ENCODE measurements around the gene PXT1.
"Not testable (repeated sequence)": the region's sequence is repeated elsewhere in the genome, so short reads cannot be mapped to it uniquely, and the experiment has no call there.

Gene PXT1

DNA sequence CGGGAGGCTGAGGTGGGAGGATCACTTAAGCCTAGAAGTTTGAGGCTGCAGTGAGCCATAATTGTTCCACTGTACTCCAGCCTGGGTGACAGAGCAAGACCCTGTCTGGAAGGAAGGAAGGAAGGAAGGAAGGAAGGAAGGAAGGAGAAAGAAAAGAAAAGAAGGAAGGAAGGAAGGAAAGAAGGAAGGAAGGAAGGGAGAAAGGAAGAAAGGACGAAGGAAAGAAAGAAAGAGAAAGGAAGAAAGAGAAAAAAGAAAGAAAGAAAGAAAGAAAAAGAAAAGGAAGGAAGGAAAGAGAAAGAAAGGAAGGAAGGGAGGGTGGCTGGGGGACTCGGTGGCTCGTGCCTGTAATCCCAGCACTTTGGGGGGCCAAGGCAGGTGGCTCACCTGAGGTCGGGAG is 32.9 kb downstream of the PXT1 start:
- in situ Hi-C loops (cut with MboI; ENCODE audit: low pct_unique_long_range_greater_than_20kb, low sequenced_read_pairs); DNase-seq: not testable (repeated sequence)

DNA sequence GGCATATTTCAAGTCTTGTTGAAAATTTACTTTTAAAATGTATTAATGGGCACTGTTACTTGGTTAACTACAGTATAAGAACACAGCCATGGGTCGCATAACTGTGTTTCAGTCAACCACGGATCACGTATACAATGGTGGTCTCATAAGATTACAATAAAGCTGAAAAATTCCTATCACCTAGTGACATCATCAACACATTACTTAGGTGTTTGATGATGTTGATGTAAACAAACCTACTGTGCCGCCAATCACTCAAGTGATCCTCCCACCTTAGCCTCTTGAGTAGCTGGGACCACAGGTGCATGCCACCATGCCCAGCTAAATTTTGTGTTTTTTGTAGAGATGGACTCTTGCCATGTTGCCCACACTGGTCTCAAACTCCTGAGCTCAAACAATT is 38.5 kb downstream of the PXT1 start:
- in situ Hi-C loops (cut with MboI; ENCODE audit: low pct_unique_long_range_greater_than_20kb, low sequenced_read_pairs), result no loop called here
- DNase-seq, result no peak

DNA sequence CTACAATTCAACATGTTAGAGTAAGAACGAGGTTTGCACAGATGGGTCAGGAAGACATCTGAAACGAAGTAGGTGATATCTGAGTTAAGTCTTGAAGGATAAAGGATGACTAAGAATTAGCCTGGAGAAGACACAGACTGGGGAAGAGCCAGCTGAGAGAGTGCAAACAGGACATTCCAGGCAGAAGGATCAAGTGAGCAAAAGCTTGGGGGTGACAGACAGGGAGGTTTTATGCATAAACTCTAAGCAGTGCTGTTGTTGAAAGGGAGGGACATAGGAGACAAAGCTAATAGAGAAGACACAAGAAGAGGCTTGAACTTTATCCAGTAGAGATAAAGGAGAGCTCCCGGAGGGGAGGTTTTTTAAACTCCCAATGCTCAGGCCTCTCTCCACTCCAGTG is 40.2 kb downstream of the PXT1 start:
- DNase-seq, result no peak
- in situ Hi-C loops (cut with MboI; ENCODE audit: low pct_unique_long_range_greater_than_20kb, low sequenced_read_pairs), result no loop called here

DNA sequence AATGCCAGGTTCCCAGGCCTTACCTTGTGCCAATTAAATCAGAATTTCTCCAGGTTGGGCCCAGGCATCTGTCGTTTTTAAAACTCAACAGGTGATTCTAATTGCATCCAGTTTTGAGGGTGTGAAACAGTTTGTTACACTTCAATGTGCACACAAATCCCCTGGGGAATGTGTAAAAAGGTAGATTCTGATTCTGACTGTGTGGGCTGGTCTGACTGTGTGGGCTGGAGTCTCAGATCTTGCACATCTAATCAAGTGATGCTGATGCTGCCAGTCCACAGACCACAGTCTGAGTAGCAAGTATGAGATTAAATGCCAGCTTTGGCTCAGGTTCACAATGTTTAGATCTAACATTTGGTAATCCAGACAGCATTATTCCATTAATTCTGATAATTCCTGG is 42.7 kb downstream of the PXT1 start:
- no peak for DNase-seq
- in situ Hi-C loops (cut with MboI; ENCODE audit: low pct_unique_long_range_greater_than_20kb, low sequenced_read_pairs), result no loop called here

DNA sequence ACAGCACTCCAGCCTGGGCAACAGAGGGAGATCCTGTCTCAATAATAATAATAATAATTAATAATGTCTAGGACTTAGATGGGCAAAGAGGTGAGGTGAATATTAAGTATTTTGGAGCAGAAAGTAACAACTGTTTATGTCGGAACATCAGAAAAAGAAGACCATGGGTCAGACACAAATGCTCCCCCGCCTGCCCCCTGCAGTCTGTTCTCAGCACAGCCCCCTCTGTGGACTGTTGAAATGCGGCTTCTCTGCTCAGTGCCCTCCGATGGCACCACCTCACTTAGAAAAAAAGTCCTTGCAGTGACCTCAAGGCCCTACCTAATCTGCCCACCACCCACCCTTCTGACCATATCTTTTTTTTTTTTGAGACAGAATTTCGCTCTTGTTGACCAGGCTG is 50.0 kb downstream of the PXT1 start:
- DNase-seq, result no peak
- in situ Hi-C loops (cut with MboI; ENCODE audit: low pct_unique_long_range_greater_than_20kb, low sequenced_read_pairs), result no loop called here

DNA sequence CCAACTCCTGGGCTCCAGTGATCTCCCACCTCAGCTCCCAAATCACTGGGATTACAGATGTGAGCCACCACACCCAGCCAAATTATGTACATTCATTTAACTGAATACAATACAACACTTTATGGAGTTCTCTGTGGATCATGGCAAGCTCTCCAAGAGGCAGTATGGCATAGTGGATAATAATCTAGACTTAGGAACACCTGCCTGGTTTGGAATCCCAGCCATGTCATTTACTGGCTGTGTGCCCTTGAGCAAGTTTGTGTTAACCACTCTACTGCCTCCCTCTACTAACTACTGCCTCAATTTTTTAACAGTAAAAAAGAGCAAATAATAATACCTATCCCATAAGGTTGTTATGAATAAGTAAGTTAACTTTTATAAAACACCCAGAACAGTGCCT is 53.3 kb downstream of the PXT1 start:
- in situ Hi-C loops (cut with MboI; ENCODE audit: low pct_unique_long_range_greater_than_20kb, low sequenced_read_pairs), result no loop called here
- no peak for DNase-seq

DNA sequence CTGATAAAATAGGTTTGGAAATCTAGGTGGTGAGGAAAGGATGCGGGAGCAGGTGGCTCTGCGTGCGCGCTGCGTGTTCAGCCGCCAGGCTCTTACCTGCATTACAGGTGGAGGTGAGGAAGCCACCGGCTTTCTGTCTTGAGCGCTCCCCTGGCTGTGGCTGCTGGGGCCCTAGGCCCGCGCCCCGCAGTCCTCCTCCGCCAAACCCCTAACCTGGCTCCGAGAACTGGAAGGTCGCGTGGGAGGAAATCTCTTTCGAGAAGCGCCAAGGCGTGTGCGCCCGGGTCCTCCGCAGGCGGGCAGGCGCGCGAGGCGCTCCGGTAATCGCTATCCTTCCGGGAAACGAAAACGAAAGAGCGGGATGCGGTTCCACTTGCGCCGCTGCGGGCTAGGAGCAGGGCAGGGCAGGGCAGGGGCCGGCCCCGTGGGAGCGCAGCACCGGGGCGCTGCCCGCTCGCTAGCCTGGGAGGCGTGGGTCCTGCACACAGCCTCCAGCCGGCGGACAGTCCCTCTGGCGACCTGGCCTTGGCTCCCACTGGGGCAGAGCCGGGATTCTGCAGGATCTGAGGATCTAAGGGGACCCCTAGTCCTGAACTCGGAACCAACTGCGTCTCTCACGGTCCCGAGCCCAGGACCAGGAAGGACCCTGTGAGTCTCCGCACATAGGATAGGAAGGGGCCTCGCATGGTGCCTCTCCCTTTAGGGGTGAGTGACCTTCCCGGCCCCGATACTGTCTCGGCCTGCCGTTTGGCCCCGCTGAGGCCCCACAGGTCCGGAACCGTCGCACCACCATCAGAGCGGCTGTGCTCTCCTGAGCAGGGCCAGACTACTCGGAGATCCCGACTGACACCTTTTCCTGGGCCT is 55.0 kb downstream of the PXT1 start, which contains the start of gene ETV7:
Gene ETV7 (minus strand): TSS at position 230 of the 864 bp plus-strand sequence. CDS start 128 bp downstream, at position 102.
- DNase-seq, result peak; percentile 10
- in situ Hi-C loops (cut with MboI; ENCODE audit: low pct_unique_long_range_greater_than_20kb, low sequenced_read_pairs), result no loop called here

DNA sequence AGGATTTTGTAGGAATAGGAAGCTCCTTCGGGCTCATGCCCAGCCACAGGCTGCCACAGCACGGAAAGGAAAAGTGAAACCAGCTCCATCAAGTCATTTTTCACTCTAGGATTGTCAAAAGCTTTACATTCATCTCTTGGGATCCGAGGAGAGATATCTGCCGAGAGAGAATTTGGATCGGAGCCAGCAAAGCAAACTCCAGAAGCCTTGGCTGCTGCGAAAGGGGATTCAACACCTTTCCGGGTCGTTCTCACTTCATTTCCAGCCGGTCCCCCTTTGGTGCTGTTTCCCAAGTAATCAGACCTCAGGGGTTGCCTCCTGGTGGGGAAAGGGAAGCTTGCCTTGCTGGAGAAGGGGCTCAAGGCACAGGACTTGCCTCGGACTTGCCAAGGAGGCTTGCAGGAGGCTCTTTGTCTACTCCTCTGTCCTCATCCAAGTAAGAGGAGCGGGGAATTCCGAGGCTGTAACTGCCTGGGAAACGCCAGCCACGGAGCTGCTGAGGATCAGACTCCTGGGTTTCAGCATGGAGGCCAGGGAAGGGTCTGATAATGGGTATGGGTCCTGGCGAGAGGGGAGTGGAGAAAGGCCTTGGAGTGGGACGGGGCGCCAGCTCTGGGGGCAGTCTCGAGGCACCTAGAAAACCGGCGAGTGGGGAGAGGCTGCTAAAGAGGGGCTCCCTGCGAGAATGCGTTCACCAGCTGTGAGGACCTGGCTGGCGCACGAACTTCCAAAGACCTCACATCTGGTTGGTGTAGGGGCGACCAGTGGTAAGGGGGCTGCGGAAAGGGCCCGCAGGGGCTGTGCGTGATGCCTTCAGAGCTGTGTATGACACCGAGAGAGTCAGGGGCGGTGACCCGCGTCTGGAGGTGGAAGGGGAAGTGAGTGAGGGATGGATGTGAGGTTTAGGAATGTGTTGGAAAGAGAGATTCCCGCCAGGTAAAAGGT is 55.9 kb downstream of the PXT1 start:
- DNase-seq, result peak; percentile 19
- in situ Hi-C loops (cut with MboI; ENCODE audit: low pct_unique_long_range_greater_than_20kb, low sequenced_read_pairs), result no loop called here

DNA sequence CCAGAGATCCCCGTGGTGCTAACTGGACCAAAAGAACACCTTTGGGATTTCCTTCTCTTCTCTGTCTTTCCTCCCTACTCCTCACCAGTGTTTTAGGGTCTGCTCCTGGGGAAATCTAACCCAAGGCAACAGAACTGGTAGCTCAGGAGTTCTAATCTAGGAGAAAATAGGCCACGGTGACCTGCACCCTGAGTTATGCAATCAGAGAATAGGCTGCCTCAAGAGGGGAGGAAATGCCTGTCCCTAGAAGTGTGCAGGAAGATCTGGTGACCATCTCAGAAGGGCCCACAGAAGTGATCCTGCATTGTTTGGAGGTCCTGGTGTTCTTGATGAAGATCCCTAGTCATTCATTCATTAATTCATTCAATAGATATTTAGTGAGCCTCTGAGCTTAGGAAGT is 58.6 kb downstream of the PXT1 start:
- DNase-seq, result no peak
- in situ Hi-C loops (cut with MboI; ENCODE audit: low pct_unique_long_range_greater_than_20kb, low sequenced_read_pairs), result no loop called here

DNA sequence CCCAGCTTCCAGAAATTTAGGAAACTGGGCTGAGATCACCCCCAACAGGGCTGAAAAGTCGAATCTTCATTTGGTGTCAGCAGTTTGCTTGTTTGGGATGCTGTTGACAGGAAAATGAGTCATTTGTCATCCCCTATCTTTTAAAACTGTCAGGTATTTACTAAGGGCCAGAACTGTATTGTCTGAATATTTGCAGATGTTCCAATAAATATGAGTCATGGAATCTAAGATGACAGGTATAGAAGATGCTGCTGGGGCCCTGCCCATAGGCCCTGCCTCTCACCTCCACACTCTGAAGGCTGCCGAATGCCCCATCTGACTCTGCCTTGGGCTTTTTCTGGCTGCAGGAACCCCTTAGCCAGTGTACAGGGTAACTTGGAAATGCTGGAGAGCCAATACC is 59.0 kb downstream of the PXT1 start:
- in situ Hi-C loops (cut with MboI; ENCODE audit: low pct_unique_long_range_greater_than_20kb, low sequenced_read_pairs), result no loop called here
- DNase-seq, result no peak

DNA sequence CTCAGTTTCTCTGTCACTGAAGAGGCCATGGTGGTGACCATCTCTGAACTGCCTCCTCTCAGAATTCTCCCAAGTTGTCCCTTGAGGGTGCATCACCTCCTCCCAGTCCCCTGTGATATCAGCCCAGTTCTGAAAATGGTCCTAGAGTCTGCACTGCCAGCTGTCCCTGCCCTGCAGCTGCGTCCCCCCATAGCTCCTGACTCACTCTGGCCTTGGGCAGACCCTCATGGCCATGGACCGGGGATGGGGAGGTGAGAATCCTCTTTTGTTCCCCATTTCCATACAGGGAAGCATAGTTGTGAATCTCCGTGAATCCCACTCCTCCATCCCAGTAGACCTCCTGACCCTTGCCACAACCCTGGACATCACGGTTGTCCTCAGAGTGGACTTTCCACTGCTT is 59.7 kb downstream of the PXT1 start:
- no peak for DNase-seq
- in situ Hi-C loops (cut with MboI; ENCODE audit: low pct_unique_long_range_greater_than_20kb, low sequenced_read_pairs), result no loop called here

DNA sequence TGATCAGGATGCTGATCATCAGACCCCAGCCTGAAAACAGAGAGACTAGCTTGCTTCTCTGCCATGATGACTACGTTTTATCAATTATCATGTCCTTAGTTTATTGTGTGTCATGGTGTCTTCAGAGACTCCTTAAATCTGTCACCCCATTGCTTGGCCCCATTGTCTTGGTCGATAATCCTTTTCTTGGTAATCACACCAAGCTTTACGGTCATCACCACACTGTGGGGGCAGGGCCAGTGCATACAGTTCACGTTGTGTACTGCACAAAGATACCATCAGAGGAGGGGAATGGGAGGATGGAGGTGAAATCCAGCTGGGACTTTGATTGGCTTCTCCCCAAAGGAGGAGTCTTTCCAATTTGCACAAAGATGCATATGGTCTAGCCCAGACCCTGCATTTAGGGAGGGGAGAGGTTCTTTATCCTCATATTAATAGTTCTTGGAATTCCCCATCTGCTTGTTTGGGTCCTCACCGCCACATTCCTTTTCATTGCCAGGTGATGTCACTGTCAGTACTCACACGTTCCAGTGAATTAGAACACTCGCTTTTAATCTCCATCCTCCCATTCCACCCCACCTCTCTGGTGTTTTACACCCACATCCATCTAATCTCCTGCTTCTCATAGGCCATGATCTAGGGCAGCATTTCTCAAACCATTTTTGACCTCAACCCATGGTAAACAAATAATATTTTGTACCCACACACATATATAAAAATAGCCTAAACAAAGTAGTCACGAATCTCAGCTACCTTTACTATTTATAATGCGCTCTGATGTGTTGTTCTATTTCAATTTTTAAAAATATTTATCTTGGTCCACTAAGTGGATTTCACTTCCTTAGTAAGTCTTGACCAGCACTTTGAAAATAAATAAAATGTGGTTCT is 60.9 kb downstream of the PXT1 start:
- in situ Hi-C loops (cut with MboI; ENCODE audit: low pct_unique_long_range_greater_than_20kb, low sequenced_read_pairs), result no loop called here

DNA sequence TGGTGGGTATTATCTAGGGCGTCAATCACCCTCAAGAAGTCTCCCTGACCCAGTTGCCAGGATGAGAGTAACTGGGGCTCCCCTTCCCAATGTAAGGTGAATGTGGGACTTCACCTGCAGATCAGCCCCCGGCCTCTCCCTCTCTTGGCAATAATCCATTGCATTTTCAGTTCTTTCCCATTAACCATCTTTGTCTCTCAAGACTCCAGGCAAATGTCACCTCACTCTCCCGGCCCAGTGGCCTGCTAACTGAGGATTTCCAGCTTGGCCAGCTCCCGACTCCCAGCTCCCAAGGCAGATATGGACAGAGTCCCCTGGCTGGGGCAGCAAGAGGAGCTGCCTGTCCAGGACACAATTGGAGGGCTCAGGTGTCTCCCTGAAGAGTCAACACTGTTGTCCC is 62.5 kb downstream of the PXT1 start:
- DNase-seq, result no peak

More for the DNA sequence above, 60.9 kb downstream of the PXT1 start:
- no peak for DNase-seq

DNA sequence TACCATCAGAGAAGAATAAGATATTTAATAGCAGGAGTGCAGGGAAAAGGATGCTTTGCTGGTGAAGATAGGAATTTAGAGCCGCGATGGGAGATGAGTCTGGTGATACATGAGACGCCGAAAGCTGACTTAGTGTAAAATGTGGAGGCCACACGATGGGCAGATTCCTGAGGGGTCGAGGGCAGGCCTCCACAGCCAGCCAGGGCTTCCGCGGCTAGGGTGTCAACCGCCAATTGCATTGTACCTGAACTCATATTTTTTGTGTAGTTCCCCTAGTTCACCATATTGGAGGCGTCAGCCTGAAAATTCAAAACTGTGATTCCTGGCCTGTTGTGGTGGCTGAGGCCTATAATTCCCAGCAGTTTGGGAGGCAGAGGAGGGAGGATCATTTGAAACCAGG is 63.7 kb downstream of the PXT1 start:
- in situ Hi-C loops (cut with MboI; ENCODE audit: low pct_unique_long_range_greater_than_20kb, low sequenced_read_pairs), result no loop called here
- no peak for DNase-seq

More for the DNA sequence above, 62.5 kb downstream of the PXT1 start:
- in situ Hi-C loops (cut with MboI; ENCODE audit: low pct_unique_long_range_greater_than_20kb, low sequenced_read_pairs), result no loop called here

DNA sequence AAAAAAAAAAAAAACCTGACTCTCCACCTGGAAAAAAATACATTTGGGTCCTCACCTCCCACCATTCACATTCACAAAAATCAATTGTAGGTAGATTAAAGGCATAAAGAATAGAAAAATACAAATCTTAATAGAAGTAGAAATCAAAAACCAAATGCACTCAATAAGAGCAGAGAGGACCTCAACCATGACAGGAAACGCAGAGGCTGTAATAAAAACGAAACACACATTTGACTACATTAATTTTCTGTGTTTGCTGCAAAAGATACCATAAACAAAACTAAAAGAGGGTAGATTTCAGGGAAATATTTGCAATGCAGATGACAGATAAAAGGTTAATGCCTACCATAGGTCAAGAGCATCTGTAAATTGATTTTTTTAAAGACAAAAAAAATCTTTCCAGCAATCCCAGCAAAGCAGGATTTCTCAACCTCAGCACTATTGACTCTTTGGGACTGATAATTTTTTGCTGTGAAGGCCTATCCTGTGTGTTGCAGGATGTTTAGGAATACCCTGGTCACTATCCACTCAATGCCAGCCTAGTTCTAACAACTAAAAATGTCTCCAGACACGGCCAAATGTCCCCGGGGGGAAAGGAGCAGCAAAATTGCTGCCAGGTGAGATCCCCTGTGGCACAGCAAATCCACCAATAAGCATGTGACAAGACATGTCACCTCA is 64.3 kb downstream of the PXT1 start:
- in situ Hi-C loops (cut with MboI; ENCODE audit: low pct_unique_long_range_greater_than_20kb, low sequenced_read_pairs), result no loop called here
- no peak for DNase-seq

DNA sequence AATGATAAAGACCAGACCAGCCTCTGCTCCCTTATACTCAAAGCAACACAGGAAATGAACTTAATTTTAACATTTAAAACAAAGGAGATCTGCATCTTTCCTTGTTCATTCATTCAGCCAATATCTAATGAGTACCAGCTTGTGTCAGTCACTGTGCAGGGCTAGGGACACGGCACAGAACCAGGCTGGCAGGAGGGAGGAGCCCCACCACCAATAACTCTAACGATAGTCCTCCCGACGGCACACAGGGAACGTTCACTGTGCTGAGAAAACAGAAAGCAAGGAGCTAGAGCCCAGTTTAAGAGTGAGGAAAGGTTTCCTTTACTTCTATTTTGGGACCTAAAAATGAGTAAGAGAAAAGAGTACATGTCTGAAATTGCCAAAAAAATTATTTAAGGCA is 65.1 kb downstream of the PXT1 start:
- no peak for DNase-seq
- in situ Hi-C loops (cut with MboI; ENCODE audit: low pct_unique_long_range_greater_than_20kb, low sequenced_read_pairs), result no loop called here

DNA sequence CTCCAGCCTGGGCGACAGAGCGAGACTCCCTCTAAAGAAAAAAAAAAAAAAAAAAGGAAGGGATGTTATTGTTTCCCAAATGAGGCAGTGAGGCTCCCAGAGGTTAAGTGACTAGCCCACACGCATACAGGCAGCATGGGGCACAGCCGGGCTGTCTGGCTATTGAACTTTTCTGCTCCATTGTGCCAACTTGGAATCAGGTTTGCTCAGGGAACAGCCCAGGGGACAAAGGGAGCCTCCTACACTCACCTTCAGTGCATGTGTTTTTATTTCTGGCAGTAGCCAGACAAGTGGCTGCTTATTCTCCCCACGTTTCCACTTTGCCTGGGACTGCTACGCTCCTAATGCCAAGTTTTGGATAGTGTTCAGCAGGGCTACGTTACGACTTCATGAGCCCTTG is 65.9 kb downstream of the PXT1 start:
- in situ Hi-C loops (cut with MboI; ENCODE audit: low pct_unique_long_range_greater_than_20kb, low sequenced_read_pairs), result no loop called here
- DNase-seq, result no peak

DNA sequence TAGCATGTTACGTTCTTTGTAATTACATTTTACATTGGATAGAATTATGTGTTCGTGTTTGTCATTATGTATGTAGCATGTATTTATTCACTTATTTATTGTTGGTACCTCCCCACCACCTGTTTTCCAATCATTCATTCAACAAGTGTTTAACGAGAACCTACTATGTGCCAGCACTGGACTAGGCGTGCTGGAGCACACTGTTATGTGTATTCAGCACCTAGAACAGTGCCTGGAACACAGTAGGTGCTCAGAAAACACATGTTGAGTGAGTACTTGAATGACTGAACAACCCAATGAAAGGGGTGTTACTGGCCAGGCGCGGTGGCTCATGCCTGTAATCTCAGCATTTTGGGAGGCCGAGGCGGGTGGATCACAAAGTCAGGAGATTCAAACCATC is 66.5 kb downstream of the PXT1 start:
- DNase-seq, result no peak
- in situ Hi-C loops (cut with MboI; ENCODE audit: low pct_unique_long_range_greater_than_20kb, low sequenced_read_pairs), result no loop called here
